Suprapubic skin (tissue), 4 donors: ENCODE data around the gene ACSL6.

Experiments
- CTCF ChIP-seq, 2 donors: fragments of 200-600 bp in 1 of 2; fragments of 450-650 bp in 1 of 2; sonication (generic) in 1 of 2; IDR thresholded peaks; one replicate each; pipeline ENCODE4 v1.5.1; 2016 to 2019; ENCODE audit warnings: antibody characterized with exemption in 2 of 2, mild to moderate bottlenecking in 1 of 2, moderate library complexity in 1 of 2
- EP300 ChIP-seq: sonication (generic); formaldehyde crosslinking; IDR thresholded peaks from one replicate; pipeline ENCODE4 v1.6.1; 2017; ENCODE audit warnings: antibody characterized with exemption
- POLR2A ChIP-seq, 2 donors: fragments of 450-650 bp; IDR thresholded peaks; one replicate each; pipeline ENCODE4 v1.6.1; 2017; ENCODE audit warnings: antibody characterized with exemption in 2 of 2, mild to moderate bottlenecking in 2 of 2, moderate library complexity in 2 of 2
- POLR2AphosphoS5 ChIP-seq, 3 donors: sonication (generic); formaldehyde crosslinking; IDR thresholded peaks; one replicate each; pipeline ENCODE4 v1.6.1; 2017; ENCODE audit warnings: antibody characterized with exemption in 3 of 3

DNA sequence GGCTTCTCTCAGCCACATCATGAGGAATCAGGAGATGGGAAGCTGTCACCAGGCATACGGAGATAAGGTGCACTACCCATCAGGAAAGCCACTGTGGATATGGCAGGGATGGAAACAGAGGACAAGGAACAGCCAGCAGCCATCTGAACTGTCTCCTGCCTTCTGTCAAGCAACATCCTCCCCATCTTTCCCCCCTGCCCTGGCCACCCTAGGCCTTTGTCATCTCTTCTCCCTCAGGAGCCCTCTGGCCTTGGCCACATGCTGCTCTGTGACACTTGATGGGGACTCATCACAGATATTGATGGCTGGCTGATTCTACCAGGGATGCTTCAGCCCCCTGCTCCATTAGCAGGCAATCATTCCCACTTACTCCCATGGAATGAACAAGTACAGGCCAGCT is 44.9 kb downstream of the ACSL6 start:
- no peak for TF ChIP-seq CTCF (IDR thresholded peaks at IDR 0.05)
- no peak for TF ChIP-seq POLR2A (IDR thresholded peaks at IDR 0.05)
- TF ChIP-seq EP300: no peak
- TF ChIP-seq POLR2AphosphoS5 (IDR thresholded peaks at IDR 0.05): no peak
